GM19023 (cell line): Measurements from ENCODE around the gene AHNAK2.
"Not testable (repeated sequence)": the region's sequence is repeated elsewhere in the genome, so short reads cannot be mapped to it uniquely, and the experiment has no call there.

Experiments
- ATAC-seq: cut with Tn5 transposase; IDR thresholded peaks from one replicate; pipeline ENCODE4 v1.9.1; 2021; ENCODE audit warnings: mild to moderate bottlenecking, moderate library complexity; ENCODE audit not compliant: unreplicated experiment

Gene AHNAK2

DNA sequence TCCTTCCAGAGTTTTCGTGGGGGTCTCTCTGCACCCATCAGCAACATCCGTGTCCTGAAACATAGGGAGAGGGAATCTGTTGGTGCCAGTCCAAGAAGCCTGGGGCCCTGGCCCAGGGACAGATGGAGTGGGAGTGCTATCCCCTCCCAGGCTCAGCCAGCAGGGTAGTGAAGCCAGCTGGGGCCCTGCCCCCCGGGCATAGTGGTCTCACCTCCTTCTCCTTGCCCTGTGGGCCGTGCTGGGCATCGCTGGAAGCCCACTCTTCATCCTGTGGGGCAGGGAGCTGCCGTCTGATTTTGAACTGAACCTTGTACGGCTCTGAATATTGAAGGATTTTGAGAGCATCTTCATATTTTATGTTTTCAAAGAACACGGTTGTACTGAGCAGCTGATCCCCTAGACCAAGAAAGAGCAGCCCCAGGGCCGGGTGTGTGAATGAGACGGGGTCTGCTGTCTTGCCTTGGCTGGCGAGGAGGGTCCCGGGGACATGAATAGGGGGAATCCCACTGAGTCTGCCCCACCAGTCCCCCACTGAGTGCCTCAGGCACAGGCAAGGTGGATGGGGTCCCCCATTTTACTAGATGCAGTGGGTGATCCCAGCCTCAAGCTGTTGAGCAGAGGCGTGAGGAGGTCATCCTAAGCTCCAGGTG lies 23.3 kb downstream of the AHNAK2 start:
- no peak for ATAC-seq

GRCh38 chr14:104953896-104954656 lies 24.1 kb downstream of the AHNAK2 start:
- no peak for ATAC-seq

DNA sequence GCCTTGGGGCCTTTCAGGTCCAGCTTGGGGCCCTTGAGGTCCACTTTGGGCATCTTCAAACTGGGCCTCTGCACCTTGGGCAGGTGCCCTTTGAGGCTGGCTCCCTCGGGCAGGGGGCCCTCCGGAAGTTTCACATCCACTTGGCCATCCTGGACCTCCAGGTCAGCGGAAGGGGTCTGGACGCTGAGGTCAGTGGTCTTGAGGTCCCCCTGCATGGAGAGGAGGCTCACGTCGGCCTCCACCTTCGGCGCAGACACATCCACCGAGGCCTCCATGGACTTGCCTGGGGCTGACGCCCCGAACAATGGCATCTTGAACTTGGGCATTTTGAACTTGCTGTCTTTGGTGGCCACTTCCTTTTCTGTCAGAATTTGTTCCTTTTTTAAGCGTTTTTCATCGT lies 25.1 kb downstream of the AHNAK2 start:
- ATAC-seq, result no peak

DNA sequence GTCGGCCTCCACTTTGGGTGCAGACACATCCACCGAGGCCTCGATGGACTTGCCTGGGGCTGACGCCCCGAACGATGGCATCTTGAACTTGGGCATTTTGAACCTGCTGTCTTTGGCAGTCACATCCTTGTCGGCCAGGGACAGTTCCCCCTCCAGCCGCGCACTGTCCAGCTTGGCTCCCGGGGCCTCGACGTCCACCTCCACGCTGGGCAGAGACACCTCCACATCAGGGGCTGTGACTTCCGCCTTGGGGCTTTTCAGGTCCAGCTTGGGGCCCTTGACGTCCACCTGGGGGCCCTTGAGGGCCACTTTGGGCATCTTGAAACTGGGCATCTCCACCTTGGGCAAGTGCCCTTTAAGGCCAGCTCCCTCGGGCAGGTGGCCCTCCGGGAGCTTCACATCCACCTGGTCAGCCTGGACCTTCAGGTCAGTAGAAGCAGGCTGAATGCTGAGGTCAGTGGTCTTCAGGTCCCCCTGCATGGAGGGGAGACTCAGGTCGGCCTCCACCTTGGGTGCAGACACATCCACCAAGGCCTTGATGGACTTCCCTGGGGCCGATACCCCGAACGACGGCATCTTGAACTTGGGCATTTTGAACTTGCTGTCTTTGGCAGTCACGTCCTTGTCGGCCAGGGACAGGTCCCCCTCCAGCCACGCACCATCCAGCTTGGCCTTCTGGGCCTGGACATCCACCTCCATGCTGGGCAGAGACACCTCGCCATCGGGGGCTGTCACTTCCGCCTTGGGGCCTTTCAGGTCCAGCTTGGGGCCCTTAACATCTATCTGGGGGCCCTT lies 26.1 kb downstream of the AHNAK2 start:
- ATAC-seq, result not testable (repeated sequence)

- ATAC-seq, result not testable (repeated sequence)
These were observed 27.5 kb downstream of the AHNAK2 start for GRCh38 chr14:104950701-104951100.

GRCh38 chr14:104950021-104950420 lies 28.2 kb downstream of the AHNAK2 start:
- ATAC-seq, result no peak

- ATAC-seq, result not testable (repeated sequence)
These were observed 28.7 kb downstream of the AHNAK2 start for GRCh38 chr14:104949406-104949955.

DNA sequence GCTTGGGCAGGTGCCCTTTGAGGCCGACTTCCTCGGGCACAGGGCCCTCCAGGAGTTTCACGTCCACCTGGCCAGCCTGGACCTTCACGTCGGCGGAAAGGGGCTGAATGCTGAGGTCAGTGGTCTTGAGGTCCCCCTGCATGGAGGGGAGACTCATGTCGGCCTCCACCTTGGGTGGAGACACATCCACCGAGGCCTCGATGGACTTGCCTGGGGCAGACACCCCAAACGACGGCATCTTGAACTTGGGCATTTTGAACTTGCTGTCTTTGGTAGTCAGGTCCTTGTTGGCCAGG lies 29.5 kb downstream of the AHNAK2 start:
- ATAC-seq, result no peak

- not testable (repeated sequence) for ATAC-seq
These were observed 30.1 kb downstream of the AHNAK2 start for GRCh38 chr14:104947881-104948735.

DNA sequence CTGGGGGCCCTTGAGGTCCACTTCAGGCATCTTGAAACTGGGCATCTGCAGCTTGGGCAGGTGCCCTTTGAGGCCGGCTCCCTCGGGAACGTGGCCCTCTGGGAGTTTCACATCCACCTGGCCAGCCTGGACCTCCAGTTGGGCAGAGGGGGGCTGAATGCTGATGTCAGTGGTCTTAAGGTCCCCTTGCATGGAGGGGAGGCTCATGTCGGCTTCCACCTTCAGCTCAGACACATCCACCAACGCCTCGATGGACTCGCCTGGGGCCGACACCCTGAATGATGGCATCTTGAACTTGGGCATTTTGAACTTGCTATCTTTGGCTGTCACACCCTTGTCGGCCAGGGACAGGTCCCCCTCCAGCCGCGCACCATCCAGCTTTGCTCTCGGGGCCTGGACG lies 31.0 kb downstream of the AHNAK2 start:
- not testable (repeated sequence) for ATAC-seq

GRCh38 chr14:104945986-104946965 lies 31.9 kb downstream of the AHNAK2 start:
- not testable (repeated sequence) for ATAC-seq

DNA sequence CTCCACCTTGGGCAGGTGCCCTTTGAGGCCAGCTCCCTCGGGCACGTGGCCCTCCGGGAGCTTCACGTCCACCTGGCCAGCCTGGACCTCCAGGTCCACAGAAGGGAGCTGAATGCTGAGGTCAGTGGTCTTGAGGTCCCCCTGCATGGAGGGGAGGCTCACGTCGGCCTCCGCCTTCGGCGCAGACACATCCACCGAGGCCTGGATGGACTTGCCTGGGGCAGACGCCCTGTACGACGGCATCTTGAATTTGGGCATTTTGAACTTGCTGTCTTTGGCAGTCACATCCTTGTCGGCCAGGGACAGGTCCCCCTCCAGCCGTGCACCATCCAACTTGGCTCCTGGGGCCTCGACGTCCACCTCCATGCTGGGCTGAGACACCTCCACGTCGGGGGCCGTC lies 32.9 kb downstream of the AHNAK2 start:
- not testable (repeated sequence) for ATAC-seq

- ATAC-seq, result not testable (repeated sequence)
These were observed 33.6 kb downstream of the AHNAK2 start for GRCh38 chr14:104944436-104945205.

DNA sequence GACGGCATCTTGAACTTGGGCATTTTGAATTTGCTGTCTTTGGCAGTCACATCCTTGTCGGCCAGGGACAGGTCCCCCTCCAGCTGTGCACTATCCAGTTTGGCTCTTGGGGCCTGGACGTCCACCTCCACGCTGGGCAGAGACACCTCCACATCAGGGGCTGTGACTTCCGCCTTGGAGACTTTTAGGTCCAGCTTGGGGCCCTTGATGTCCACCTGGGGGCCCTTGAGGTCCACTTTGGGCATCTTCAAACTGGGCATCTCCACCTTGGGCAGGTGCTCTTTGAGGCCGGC lies 34.2 kb downstream of the AHNAK2 start:
- ATAC-seq, result not testable (repeated sequence)

DNA sequence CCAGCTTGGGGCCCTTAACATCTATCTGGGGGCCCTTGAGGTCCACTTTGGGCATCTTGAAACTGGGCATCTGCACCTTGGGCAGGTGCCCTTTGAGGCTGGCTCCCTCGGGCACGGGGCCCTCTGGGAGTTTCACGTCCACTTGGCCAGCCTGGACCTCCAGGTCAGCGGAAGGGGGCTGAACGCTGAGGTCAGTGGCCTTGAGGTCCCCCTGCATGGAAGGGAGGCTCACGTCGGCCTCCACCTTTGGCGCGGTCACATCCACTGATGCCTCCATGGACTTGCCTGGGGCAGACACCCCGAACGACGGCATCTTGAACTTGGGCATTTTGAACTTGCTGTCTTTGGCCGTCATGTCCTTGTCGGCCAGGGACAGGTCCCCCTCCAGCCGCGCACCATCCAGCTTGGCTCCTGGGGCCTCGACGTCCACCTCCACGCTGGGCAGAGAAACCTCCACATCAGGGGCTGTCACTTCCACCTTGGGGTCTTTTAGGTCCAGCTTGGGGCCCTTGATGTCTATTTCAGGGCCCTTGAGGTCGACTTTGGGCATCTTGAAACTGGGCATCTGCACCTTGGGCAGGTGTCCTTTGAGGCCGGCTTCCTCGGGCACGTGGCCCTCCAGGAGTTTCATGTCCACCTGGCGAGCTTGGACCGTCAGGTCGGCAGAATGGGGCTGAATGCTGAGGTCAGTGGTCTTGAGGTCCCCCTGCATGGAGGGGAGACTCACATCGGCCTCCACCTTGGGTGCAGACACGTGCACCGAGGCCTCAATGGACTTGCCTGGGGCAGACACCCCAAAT lies 34.8 kb downstream of the AHNAK2 start:
- not testable (repeated sequence) for ATAC-seq

GRCh38 chr14:104942586-104942985 lies 35.6 kb downstream of the AHNAK2 start:
- ATAC-seq, result no peak

- ATAC-seq, result no peak
These were observed 36.4 kb downstream of the AHNAK2 start for GRCh38 chr14:104941508-104942365.
